Measurements from ENCODE around the gene ETS1.

The ETS1 gene

GRCh38 chr11:128483211-128483788 lies 104.1 kb downstream of the ETS1 start:
- H3K9ac ChIP-seq (ENCODE audit: low read depth, low read length): no peak overlapping the region
- H3K4me1 ChIP-seq (ENCODE audit: control insufficient read depth, insufficient read depth, low read length): no peaks in the 10 kb centered on the region
- no peak overlapping the region for H3K4me3 ChIP-seq (ENCODE audit: low read depth, low read length)
- H3K27me3 ChIP-seq (ENCODE audit: control insufficient read depth, insufficient read depth, low read length): no peaks in the 10 kb centered on the region
- no peak overlapping the region for H3K27ac ChIP-seq (ENCODE audit: low read depth, low read length)
- no peaks in the 10 kb centered on the region for H3K9me3 ChIP-seq (ENCODE audit: control insufficient read depth, insufficient read depth, low read length)
- peaks cover 53% of the 10 kb centered on the region for H3K36me3 ChIP-seq (ENCODE audit: control insufficient read depth, insufficient read depth, low read length)

DNA sequence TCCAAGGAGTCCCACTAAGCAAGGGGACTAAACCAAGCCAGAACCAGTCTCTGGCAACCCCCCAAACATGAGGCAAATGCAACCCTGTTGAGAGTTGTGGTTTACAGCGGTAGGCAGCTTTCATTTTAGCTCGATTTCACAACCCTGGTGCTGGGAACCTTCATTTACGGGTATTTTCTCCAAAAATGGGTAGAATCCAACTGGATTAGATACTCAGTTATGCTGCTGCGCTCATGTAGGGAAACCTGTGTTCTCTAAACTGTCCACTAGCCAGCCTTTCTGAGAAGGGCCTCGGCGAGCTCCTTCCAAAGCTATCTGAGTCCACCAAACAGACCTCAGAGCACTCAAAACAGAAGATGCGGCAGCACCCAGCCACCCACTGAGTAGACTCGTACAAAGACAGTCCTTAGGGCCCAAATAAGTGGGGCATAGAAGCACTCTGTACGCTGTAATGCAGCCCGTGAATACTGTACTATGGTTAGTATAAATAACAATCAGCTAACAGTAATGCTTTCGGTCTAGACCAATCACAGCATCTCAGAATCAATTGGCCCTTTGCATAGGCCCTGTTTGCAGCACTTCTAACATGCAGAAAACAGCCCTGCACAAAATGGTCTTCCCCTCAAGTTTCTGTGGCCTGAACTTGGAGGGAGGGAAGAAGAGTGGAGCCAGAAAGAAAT lies 104.7 kb downstream of the ETS1 start:
- Histone ChIP-seq H3K9ac (ENCODE audit: low read depth, low read length) (no peak overlapping the region), H3K4me3 (ENCODE audit: low read depth, low read length) (no peak overlapping the region), H3K27me3 (ENCODE audit: control insufficient read depth, insufficient read depth, low read length) (no peaks in the 10 kb centered on the region), H3K27ac (ENCODE audit: low read depth, low read length) (no peak overlapping the region), H3K36me3 (ENCODE audit: control insufficient read depth, insufficient read depth, low read length) (peaks cover 55% of the 10 kb centered on the region), H3K9me3 (ENCODE audit: control insufficient read depth, insufficient read depth, low read length) (no peaks in the 10 kb centered on the region), H3K4me1 (ENCODE audit: control insufficient read depth, insufficient read depth, low read length) (no peaks in the 10 kb centered on the region)

DNA sequence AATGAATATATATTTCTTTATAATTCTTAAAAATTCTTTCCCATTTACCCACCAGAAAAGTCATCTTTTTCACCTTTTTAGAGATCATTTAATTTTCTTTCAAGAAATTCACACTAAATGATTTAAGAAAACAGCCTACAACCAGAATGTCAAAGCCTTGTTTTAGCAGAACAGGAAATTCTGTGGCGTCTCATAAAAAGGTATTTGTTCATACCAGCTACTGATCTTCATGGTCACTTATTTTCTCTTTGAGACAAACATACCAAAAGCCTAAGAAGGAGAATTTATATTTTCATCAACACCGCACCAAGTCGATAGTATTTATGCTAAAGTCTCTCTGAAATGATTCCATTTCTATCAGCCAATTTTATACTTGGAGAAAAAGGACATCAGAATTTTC lies 105.3 kb downstream of the ETS1 start:
- H3K9ac ChIP-seq (ENCODE audit: low read depth, low read length): no peak overlapping the region
- H3K9me3 ChIP-seq (ENCODE audit: control insufficient read depth, insufficient read depth, low read length): no peaks in the 10 kb centered on the region

GRCh38 chr11:128481135-128481534 lies 106.2 kb downstream of the ETS1 start:
- Histone ChIP-seq H3K27me3 (ENCODE audit: control insufficient read depth, insufficient read depth, low read length) (no peaks in the 10 kb centered on the region), H3K9ac (ENCODE audit: low read depth, low read length) (no peak overlapping the region), H3K9me3 (ENCODE audit: control insufficient read depth, insufficient read depth, low read length) (no peaks in the 10 kb centered on the region), H3K4me1 (ENCODE audit: control insufficient read depth, insufficient read depth, low read length) (no peaks in the 10 kb centered on the region), H3K4me3 (ENCODE audit: low read depth, low read length) (no peak overlapping the region), H3K36me3 (ENCODE audit: control insufficient read depth, insufficient read depth, low read length) (peaks cover 59% of the 10 kb centered on the region), H3K27ac (ENCODE audit: low read depth, low read length) (no peak overlapping the region)

More for the DNA sequence above, 105.3 kb downstream of the ETS1 start:
- H3K4me1 ChIP-seq (ENCODE audit: control insufficient read depth, insufficient read depth, low read length): no peaks in the 10 kb centered on the region
- no peak overlapping the region for H3K27ac ChIP-seq (ENCODE audit: low read depth, low read length)
- H3K36me3 ChIP-seq (ENCODE audit: control insufficient read depth, insufficient read depth, low read length): peaks cover 59% of the 10 kb centered on the region
- H3K4me3 ChIP-seq (ENCODE audit: low read depth, low read length): no peak overlapping the region
- no peaks in the 10 kb centered on the region for H3K27me3 ChIP-seq (ENCODE audit: control insufficient read depth, insufficient read depth, low read length)

- H3K36me3 ChIP-seq (ENCODE audit: control insufficient read depth, insufficient read depth, low read length): peaks cover 58% of the 10 kb centered on the region
- H3K27me3 ChIP-seq (ENCODE audit: control insufficient read depth, insufficient read depth, low read length): no peaks in the 10 kb centered on the region
- H3K4me1 ChIP-seq (ENCODE audit: control insufficient read depth, insufficient read depth, low read length): no peaks in the 10 kb centered on the region
- H3K27ac ChIP-seq (ENCODE audit: low read depth, low read length): no peak overlapping the region
- H3K9ac ChIP-seq (ENCODE audit: low read depth, low read length): no peak overlapping the region
- no peak overlapping the region for H3K4me3 ChIP-seq (ENCODE audit: low read depth, low read length)
- no peaks in the 10 kb centered on the region for H3K9me3 ChIP-seq (ENCODE audit: control insufficient read depth, insufficient read depth, low read length)
Observed at GRCh38 chr11:128480665-128481064, 106.7 kb downstream of the ETS1 start.

- Histone ChIP-seq H3K9me3 (ENCODE audit: control insufficient read depth, insufficient read depth, low read length) (no peaks in the 10 kb centered on the region), H3K9ac (ENCODE audit: low read depth, low read length) (no peak overlapping the region), H3K27ac (ENCODE audit: low read depth, low read length) (no peak overlapping the region), H3K4me3 (ENCODE audit: low read depth, low read length) (no peak overlapping the region), H3K27me3 (ENCODE audit: control insufficient read depth, insufficient read depth, low read length) (no peaks in the 10 kb centered on the region), H3K4me1 (ENCODE audit: control insufficient read depth, insufficient read depth, low read length) (no peaks in the 10 kb centered on the region), H3K36me3 (ENCODE audit: control insufficient read depth, insufficient read depth, low read length) (peaks cover 52% of the 10 kb centered on the region)
Observed at GRCh38 chr11:128480066-128480465, 107.3 kb downstream of the ETS1 start.

GRCh38 chr11:128479144-128479543 lies 108.2 kb downstream of the ETS1 start:
- Histone ChIP-seq H3K36me3 (ENCODE audit: control insufficient read depth, insufficient read depth, low read length) (peaks cover 46% of the 10 kb centered on the region; the same call in 1 of the 2 replicates), H3K27me3 (ENCODE audit: control insufficient read depth, insufficient read depth, low read length) (no peaks in the 10 kb centered on the region), H3K4me3 (ENCODE audit: low read depth, low read length) (no peak overlapping the region), H3K27ac (ENCODE audit: low read depth, low read length) (no peak overlapping the region), H3K9me3 (ENCODE audit: control insufficient read depth, insufficient read depth, low read length) (no peaks in the 10 kb centered on the region), H3K9ac (ENCODE audit: low read depth, low read length) (no peak overlapping the region), H3K4me1 (ENCODE audit: control insufficient read depth, insufficient read depth, low read length) (no peaks in the 10 kb centered on the region)

- Histone ChIP-seq H3K4me1 (ENCODE audit: control insufficient read depth, insufficient read depth, low read length) (no peaks in the 10 kb centered on the region), H3K9ac (ENCODE audit: low read depth, low read length) (no peak overlapping the region), H3K4me3 (ENCODE audit: low read depth, low read length) (no peak overlapping the region), H3K9me3 (ENCODE audit: control insufficient read depth, insufficient read depth, low read length) (no peaks in the 10 kb centered on the region), H3K27me3 (ENCODE audit: control insufficient read depth, insufficient read depth, low read length) (no peaks in the 10 kb centered on the region), H3K27ac (ENCODE audit: low read depth, low read length) (no peak overlapping the region), H3K36me3 (ENCODE audit: control insufficient read depth, insufficient read depth, low read length) (peaks cover 46% of the 10 kb centered on the region; the same call in 1 of the 2 replicates)
Observed at GRCh38 chr11:128478305-128478704, 109.1 kb downstream of the ETS1 start.

- H3K4me3 ChIP-seq (ENCODE audit: low read depth, low read length): no peak overlapping the region
- peaks cover 47% of the 10 kb centered on the region for H3K36me3 ChIP-seq (ENCODE audit: control insufficient read depth, insufficient read depth, low read length)
- no peaks in the 10 kb centered on the region for H3K27me3 ChIP-seq (ENCODE audit: control insufficient read depth, insufficient read depth, low read length)
- no peaks in the 10 kb centered on the region for H3K4me1 ChIP-seq (ENCODE audit: control insufficient read depth, insufficient read depth, low read length)
- no peak overlapping the region for H3K27ac ChIP-seq (ENCODE audit: low read depth, low read length)
- H3K9me3 ChIP-seq (ENCODE audit: control insufficient read depth, insufficient read depth, low read length): no peaks in the 10 kb centered on the region
- no peak overlapping the region for H3K9ac ChIP-seq (ENCODE audit: low read depth, low read length)
Observed at GRCh38 chr11:128477811-128478210, 109.5 kb downstream of the ETS1 start.

DNA sequence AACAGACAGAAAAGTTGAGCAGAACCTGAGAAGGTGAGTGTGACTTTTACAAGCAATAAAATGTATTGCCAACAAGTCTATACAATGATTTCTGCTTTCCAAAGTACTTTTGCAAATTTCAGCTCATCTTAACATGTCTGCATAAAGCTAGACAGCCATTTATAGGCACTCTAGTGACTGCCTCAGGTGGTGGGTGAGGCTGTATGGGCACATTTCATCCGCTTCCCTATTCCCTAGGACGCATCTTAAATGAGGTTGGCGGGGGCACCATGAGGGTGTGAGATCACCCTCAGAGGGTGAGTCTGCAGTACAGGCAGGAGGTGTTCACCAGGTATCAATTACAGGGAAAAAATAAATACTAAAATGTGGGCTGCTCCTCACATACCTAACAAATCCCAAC lies 110.1 kb downstream of the ETS1 start:
- Histone ChIP-seq H3K4me1 (ENCODE audit: control insufficient read depth, insufficient read depth, low read length) (no peaks in the 10 kb centered on the region), H3K9ac (ENCODE audit: low read depth, low read length) (no peak overlapping the region), H3K27ac (ENCODE audit: low read depth, low read length) (no peak overlapping the region), H3K4me3 (ENCODE audit: low read depth, low read length) (no peak overlapping the region), H3K36me3 (ENCODE audit: control insufficient read depth, insufficient read depth, low read length) (peaks cover 47% of the 10 kb centered on the region), H3K9me3 (ENCODE audit: control insufficient read depth, insufficient read depth, low read length) (no peaks in the 10 kb centered on the region), H3K27me3 (ENCODE audit: control insufficient read depth, insufficient read depth, low read length) (no peaks in the 10 kb centered on the region)

DNA sequence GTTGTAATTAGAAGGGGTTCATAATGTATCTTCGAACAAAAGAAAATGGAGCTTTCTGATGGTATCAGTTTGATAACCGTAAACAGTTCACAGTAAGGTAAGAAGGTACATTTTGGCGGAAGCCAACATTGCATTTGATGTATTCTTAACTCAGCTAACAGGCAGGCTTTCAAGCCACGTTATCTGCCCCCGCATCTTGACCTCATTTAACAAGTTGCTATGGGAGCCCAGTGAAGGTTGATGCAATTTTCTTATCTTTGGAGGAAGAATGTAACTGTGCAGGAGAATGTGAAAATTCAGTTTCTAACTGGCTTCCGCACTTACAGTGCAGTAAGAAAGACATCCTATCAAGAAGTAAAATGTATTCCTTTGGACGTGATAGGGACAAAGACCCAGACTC lies 110.6 kb downstream of the ETS1 start:
- H3K27me3 ChIP-seq (ENCODE audit: control insufficient read depth, insufficient read depth, low read length): no peaks in the 10 kb centered on the region
- peaks cover 44% of the 10 kb centered on the region for H3K36me3 ChIP-seq (ENCODE audit: control insufficient read depth, insufficient read depth, low read length)
- no peak overlapping the region for H3K9ac ChIP-seq (ENCODE audit: low read depth, low read length)
- H3K4me1 ChIP-seq (ENCODE audit: control insufficient read depth, insufficient read depth, low read length): no peaks in the 10 kb centered on the region
- no peak overlapping the region for H3K27ac ChIP-seq (ENCODE audit: low read depth, low read length)
- no peaks in the 10 kb centered on the region for H3K9me3 ChIP-seq (ENCODE audit: control insufficient read depth, insufficient read depth, low read length)
- H3K4me3 ChIP-seq (ENCODE audit: low read depth, low read length): no peak overlapping the region

All from HUES48 (cell line).